HCT116 (cell line): ENCODE results near the gene HOXC13. TPM values are rescaled to one million over a fixed set of nuclear protein-coding genes. Genes with fewer than 3 reads are reported as not detected.

ENCODE experiments used
- ATAC-seq: fragments of 200-7000 bp; cut with Tn5 transposase; 2 replicates; pipeline ENCODE4 v1.9.1; 2020; ENCODE audit warnings: mild to moderate bottlenecking, moderate library complexity
- BruUV-seq: library from RNA; stranded (reverse); fragments of 400-500 nt; replicated peaks from 2 replicates; lab custom pipeline; 2021; lab: Mats Ljungman, UMichigan
- CTCF ChIA-PET: fragments of 300-600 bp; sonication (Branson Sonifier 250); formaldehyde crosslinking; loops from one replicate; lab custom pipeline; 2021; ENCODE audit warnings: antibody characterized with exemption; lab: Charles Lee
- POLR2A ChIA-PET: fragments of 300-600, 350-600 bp; sonication (Branson Sonifier 250); formaldehyde crosslinking; loops from one replicate; lab custom pipeline; 2021; ENCODE audit warnings: antibody characterized with exemption; lab: Charles Lee
- RAD21 ChIA-PET, 2 experiments: fragments of 300-600 bp; sonication (Branson Sonifier 250); formaldehyde crosslinking; loops; one replicate each; lab custom pipeline; 2023; ENCODE audit warnings: low total read pairs in 2 of 2; ENCODE audit not compliant: uncharacterized antibody in 2 of 2, unreplicated experiment in 2 of 2, low non-redundant PET in 1 of 2; lab: Charles Lee
- DNase-seq: peaks from one replicate; pipeline ENCODE4 v3.0.0-alpha.2; 2010; ENCODE audit warnings: low read depth, low spot score
- H2AFZ ChIP-seq: fragments of 200-600 bp; shearing (Covaris generic), sonication (generic); 2 replicates; pipeline ENCODE4 v1.6.1; 2017; ENCODE audit warnings: low read depth, mixed run types, mixed read lengths, antibody characterized with exemption, low read length; ENCODE audit not compliant: poor library complexity, severe bottlenecking
- H3K27ac ChIP-seq: 2 replicates; pipeline ENCODE4 v1.5.1; 2012; ENCODE audit warnings: low read depth, low read length
- H3K27me3 ChIP-seq: fragments of 200-600 bp; sonication (generic); 2 replicates; pipeline ENCODE4 v1.6.1; 2016; ENCODE audit warnings: mixed run types, low read length, mixed read lengths; ENCODE audit not compliant: insufficient read depth
- H3K36me3 ChIP-seq, 2 experiments: fragments of 200-500 bp in 1 of 2; fragments of 200-600 bp in 1 of 2; sonication (Bioruptor generic) in 1 of 2; sonication (generic) in 1 of 2; 2 replicates each; pipeline versions ENCODE4 v1.5.1 to v1.6.1; 2014 to 2016; ENCODE audit warnings: low read length in 2 of 2, inconsistent platforms in 1 of 2, mixed read lengths in 1 of 2, mixed run types in 1 of 2; ENCODE audit not compliant: insufficient read depth in 2 of 2, control insufficient read depth in 1 of 2
- H3K4me1 ChIP-seq, 2 experiments: fragments of 200-600 bp in 1 of 2; sonication (generic) in 1 of 2; 2 replicates each; pipeline versions ENCODE4 v1.5.1 to v1.6.1; 2012 to 2017; ENCODE audit warnings: low read length in 2 of 2, inconsistent platforms in 1 of 2, mild to moderate bottlenecking in 1 of 2, mixed read lengths in 1 of 2, mixed run types in 1 of 2, moderate library complexity in 1 of 2; ENCODE audit not compliant: insufficient read depth in 2 of 2, control insufficient read depth in 1 of 2
- H3K4me2 ChIP-seq: fragments of 200-600 bp; sonication (generic); 2 replicates; pipeline ENCODE4 v1.6.1; 2017; ENCODE audit warnings: mixed run types, low read length, mixed read lengths
- H3K4me3 ChIP-seq, 2 experiments: fragments of 200-600 bp in 1 of 2; sonication (generic) in 1 of 2; replicated peaks in 1 of 2; 2 replicates each; pipeline ENCODE4 v1.5.1; 2011 to 2016; ENCODE audit warnings: low read length in 2 of 2, control low read depth in 1 of 2, low read depth in 1 of 2, mild to moderate bottlenecking in 1 of 2, mixed read lengths in 1 of 2, mixed run types in 1 of 2
- H3K79me2 ChIP-seq: fragments of 200-600 bp; sonication (generic); 2 replicates; pipeline ENCODE4 v1.6.1; 2017; ENCODE audit warnings: mild to moderate bottlenecking, mixed run types, low read length, moderate library complexity, mixed read lengths; ENCODE audit not compliant: insufficient read depth
- H3K9ac ChIP-seq: fragments of 200-600 bp; sonication (generic); 2 replicates; pipeline ENCODE4 v1.6.1; 2016; ENCODE audit warnings: low read length, mixed read lengths
- H3K9me2 ChIP-seq: fragments of 200-600 bp; sonication (generic), shearing (Covaris generic); 2 replicates; pipeline ENCODE4 v1.6.1; 2017; ENCODE audit warnings: mixed run types, mild to moderate bottlenecking, moderate library complexity; ENCODE audit not compliant: insufficient read depth
- H3K9me3 ChIP-seq, 2 experiments: fragments of 200-500 bp in 1 of 2; fragments of 200-600 bp in 1 of 2; sonication (Bioruptor generic) in 1 of 2; sonication (generic) in 1 of 2; 2 replicates each; pipeline ENCODE4 v1.6.1; 2014 to 2017; ENCODE audit warnings: low read length in 2 of 2, mixed read lengths in 2 of 2, inconsistent platforms in 1 of 2, low read depth in 1 of 2, mild to moderate bottlenecking in 1 of 2, mixed run types in 1 of 2, moderate library complexity in 1 of 2; ENCODE audit not compliant: control insufficient read depth in 1 of 2, insufficient read depth in 1 of 2
- H4K20me1 ChIP-seq: fragments of 200-600 bp; sonication (generic), shearing (Covaris generic); 2 replicates; pipeline ENCODE4 v1.6.1; 2017; ENCODE audit warnings: mixed run types, mild to moderate bottlenecking, moderate library complexity; ENCODE audit not compliant: insufficient read depth
- CBX3 ChIP-seq: IDR thresholded peaks from 2 replicates; pipeline ENCODE4 v1.6.1; 2012; ENCODE audit warnings: low read depth
- CTCF ChIP-seq, 3 experiments: fragments of 200-600 bp in 1 of 3; sonication (generic) in 1 of 3; IDR thresholded peaks in 2 of 3; conservative IDR thresholded peaks in 1 of 3; 2 replicates each; pipeline ENCODE4 v1.5.1; 2012 to 2017; ENCODE audit warnings: low read depth in 2 of 3, low read length in 2 of 3, antibody characterized with exemption in 1 of 3, borderline replicate concordance in 1 of 3, control low read depth in 1 of 3, mild to moderate bottlenecking in 1 of 3, mixed read lengths in 1 of 3, mixed run types in 1 of 3, moderate library complexity in 1 of 3; ENCODE audit not compliant: insufficient read depth in 1 of 3
- ELF1 ChIP-seq: IDR thresholded peaks from 2 replicates; pipeline ENCODE4 v1.6.1; 2012; ENCODE audit warnings: low read depth, borderline replicate concordance
- EZH2phosphoT487 ChIP-seq: fragments of 200-600 bp; IDR thresholded peaks from 2 replicates; pipeline ENCODE4 v1.6.1; 2018; ENCODE audit warnings: antibody characterized with exemption, borderline replicate concordance
- JUND ChIP-seq: IDR thresholded peaks from 2 replicates; pipeline ENCODE4 v1.6.1; 2012
- POLR2A ChIP-seq: IDR thresholded peaks from 2 replicates; pipeline ENCODE4 v1.7.0; 2011; ENCODE audit warnings: borderline replicate concordance; ENCODE audit not compliant: insufficient read depth, insufficient read length; ENCODE audit errors: extremely low read depth
- TCF7L2 ChIP-seq: IDR thresholded peaks from 2 replicates; pipeline ENCODE4 v1.7.0; 2011; ENCODE audit warnings: borderline replicate concordance, inconsistent platforms; ENCODE audit not compliant: insufficient read depth, insufficient read length; ENCODE audit errors: extremely low read depth
- YY1 ChIP-seq: IDR thresholded peaks from 2 replicates; pipeline ENCODE4 v1.6.1; 2011; ENCODE audit warnings: low read length, low read depth, moderate library complexity, mild to moderate bottlenecking; ENCODE audit not compliant: insufficient replicate concordance; ENCODE audit errors: extremely low read depth
- ZBTB33 ChIP-seq: IDR thresholded peaks from 2 replicates; pipeline ENCODE4 v1.6.1; 2011; ENCODE audit warnings: mild to moderate bottlenecking, low read length, moderate library complexity; ENCODE audit not compliant: insufficient replicate concordance; ENCODE audit errors: extremely low read depth
- ZFX ChIP-seq: fragments of 450-650 bp; IDR thresholded peaks from 2 replicates; pipeline ENCODE4 v1.6.1; 2017
- ZNF274 ChIP-seq: fragments of 200-500 bp; sonication (Bioruptor generic); IDR thresholded peaks from 2 replicates; pipeline ENCODE4 v1.6.1; 2014; ENCODE audit warnings: mild to moderate bottlenecking, low read depth, low read length, inconsistent platforms
- intact Hi-C: fragments of 100-400 bp; cut with micrococcal nuclease; formaldehyde crosslinking; loops from 2 replicates; pipeline ENCODE4 v1.10.0; 2022
- total RNA-seq: library from RNA; stranded (reverse); gene quantifications from one replicate; pipeline ENCODE4 v1.2.1, GENCODE V29; 2021; ENCODE audit not compliant: unreplicated experiment

HOXC13 gene
- total RNA-seq, 1 experiment from 2014 or later = 3.8 TPM

- Histone ChIP-seq H3K9me3 (no peaks in the 10 kb centered on the region), H3K4me3 (peak overlapping the region; percentile 78 to 85), H3K9ac (peak overlapping the region; percentile 97), H3K79me2 (peaks cover 36% of the 10 kb centered on the region), H3K4me2 (peak overlapping the region; percentile 94), H4K20me1 (no peaks in the 10 kb centered on the region), H3K4me1 (peaks cover 17 to 33% of the 10 kb centered on the region in 2 experiments; a peak in 3 of 4 replicates), H2AFZ (peak overlapping the region; percentile 88), H3K9me2 (no peaks in the 10 kb centered on the region), H3K27ac (peak overlapping the region; percentile 81), H3K36me3 (no peaks in the 10 kb centered on the region), H3K27me3 (no peaks in the 10 kb centered on the region)
- no peak for TF ChIP-seq JUND
- TF ChIP-seq ZNF274 = no peak
- no peak for TF ChIP-seq EZH2phosphoT487
- TF ChIP-seq TCF7L2 = no peak
- TF ChIP-seq POLR2A = no peak
- no peak for TF ChIP-seq ZFX
- TF ChIP-seq ELF1 = no peak
- DNase-seq (no peak), ATAC-seq (no peak; the same call in 1 of the 2 replicates)
- ChIA-PET RAD21 (interaction anchor here (0.6 kb wide), 2 partner anchors 8 to 33 kb away, joined by 3 read pairs; no protein-coding TSS in a partner anchor), POLR2A (interaction anchor here (0.6 to 1.3 kb wide), 4 partner anchors 9 to 216 kb away, joined by 3 read pairs; partner anchors contain the start of gene HOXC10), CTCF (interaction anchor here (0.9 to 2.1 kb wide), 6 partner anchors 10 to 249 kb away, joined by 3 to 15 read pairs (median 3); partner anchors contain the start of genes HOXC10 and HOXC5)
- intact Hi-C loops = no loop called here
- BruUV-seq = TSS peak; percentile 66
Observed at GRCh38 chr12:53995002-53995377, 56.4 kb downstream of the HOXC13 start.

GRCh38 chr12:53995378-53996239, 57.0 kb downstream of the HOXC13 start:
- ATAC-seq (peak; percentile 78), DNase-seq (no peak)
- H4K20me1 ChIP-seq = no peaks in the 10 kb centered on the region
- ChIA-PET RAD21 (interaction anchor here (0.6 to 1.0 kb wide), 3 partner anchors 8 to 32 kb away, joined by 3 read pairs; no protein-coding TSS in a partner anchor), POLR2A (interaction anchor here (0.6 to 3.4 kb wide), 5 partner anchors 9 to 215 kb away, joined by 3 to 9 read pairs (median 3); partner anchors contain the start of gene HOXC10), CTCF (interaction anchor here (0.6 to 2.1 kb wide), 8 partner anchors 10 to 250 kb away, joined by 3 to 15 read pairs (median 3); partner anchors contain the start of genes HOXC10 and HOXC5)
- intact Hi-C loops = no loop called here
- H3K79me2 ChIP-seq = peaks cover 42% of the 10 kb centered on the region
- H3K27me3 ChIP-seq = no peaks in the 10 kb centered on the region
- H3K27ac ChIP-seq = peak overlapping the region; percentile 81
- no peaks in the 10 kb centered on the region for H3K9me3 ChIP-seq
- peaks cover 17 to 35% of the 10 kb centered on the region in 2 experiments; a peak in 3 of 4 replicates for H3K4me1 ChIP-seq
- peak overlapping the region; percentile 97 for H3K9ac ChIP-seq
- H2AFZ ChIP-seq = no peak overlapping the region
- no peaks in the 10 kb centered on the region for H3K36me3 ChIP-seq
- no TSS peak for BruUV-seq
- H3K4me2 ChIP-seq = peak overlapping the region; percentile 94
- no peaks in the 10 kb centered on the region for H3K9me2 ChIP-seq
- peak overlapping the region; percentile 78 to 85 for H3K4me3 ChIP-seq
- no peak for TF ChIP-seq CBX3
- peak; percentile 63 for TF ChIP-seq YY1
- TF ChIP-seq POLR2A = peak; percentile 61
- no peak for TF ChIP-seq ZBTB33
- peak; percentile 97 for TF ChIP-seq ZFX
- TF ChIP-seq ELF1 = no peak
- TF ChIP-seq TCF7L2 = peak; percentile 61
- no peak for TF ChIP-seq CTCF (IDR thresholded peaks at IDR 0.05 in 2 of 3, conservative IDR thresholded peaks at IDR 0.05 in 1 of 3; ENCODE audit: borderline replicate concordance in 1 of 3, insufficient read depth in 1 of 3, low read depth in 2 of 3, low read length in 2 of 3)
